GM12872 (cell line): Measurements from ENCODE around the gene DRD2.

Experiments
- CTCF ChIP-seq: IDR thresholded peaks from 3 replicates; pipeline ENCODE4 v1.5.1; 2011; ENCODE audit warnings: low read depth, mild to moderate bottlenecking, low read length, moderate library complexity; ENCODE audit not compliant: insufficient read depth

The DRD2 gene

GRCh38 chr11:113506893-113507292 is 31.7 kb upstream of the DRD2 start:
- no peak for TF ChIP-seq CTCF

- no peak for TF ChIP-seq CTCF
Measured at GRCh38 chr11:113506461-113506860, 31.3 kb upstream of the DRD2 start.

GRCh38 chr11:113505541-113506375 is 30.6 kb upstream of the DRD2 start:
- TF ChIP-seq CTCF: no peak

DNA sequence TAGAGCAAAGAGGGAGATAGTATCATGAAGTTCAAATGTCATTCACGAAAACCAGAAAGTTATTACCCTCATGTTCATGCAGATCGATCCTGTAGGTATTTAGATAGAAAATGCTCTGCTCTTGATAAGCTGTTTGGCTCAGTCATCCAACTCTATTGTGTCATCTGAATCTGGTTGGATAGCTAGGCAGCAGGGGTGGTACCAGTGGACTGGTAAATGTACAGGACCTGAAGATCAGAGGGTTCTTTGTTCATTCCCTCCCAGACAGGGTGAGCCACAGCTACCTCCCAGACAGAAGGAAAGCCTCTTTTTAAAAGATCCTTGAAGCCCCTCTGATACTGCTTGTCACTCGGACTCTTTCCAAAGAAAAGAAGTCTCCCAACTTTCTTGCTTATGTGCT is 29.8 kb upstream of the DRD2 start:
- no peak for TF ChIP-seq CTCF

DNA sequence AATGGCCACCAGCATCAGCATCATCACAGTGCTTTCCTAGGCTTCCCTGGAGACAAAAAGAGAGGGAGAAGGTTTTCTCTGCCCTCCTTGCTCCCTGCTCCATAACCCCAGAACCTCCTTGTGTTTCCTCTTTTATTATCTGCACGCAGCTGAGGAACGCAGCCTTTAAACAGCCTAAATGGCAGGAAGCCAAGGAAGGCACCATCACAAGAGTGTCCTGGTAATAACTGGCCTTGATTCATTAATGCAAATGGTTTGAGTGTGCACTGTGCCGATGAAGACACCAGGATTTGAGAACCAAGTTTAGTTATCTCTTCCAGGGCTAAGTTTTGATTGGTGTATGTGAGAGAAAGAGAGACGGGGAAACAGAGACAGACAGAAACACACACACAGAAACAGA is 29.4 kb upstream of the DRD2 start:
- no peak for TF ChIP-seq CTCF

GRCh38 chr11:113504071-113504470 is 28.9 kb upstream of the DRD2 start:
- TF ChIP-seq CTCF: no peak

DNA sequence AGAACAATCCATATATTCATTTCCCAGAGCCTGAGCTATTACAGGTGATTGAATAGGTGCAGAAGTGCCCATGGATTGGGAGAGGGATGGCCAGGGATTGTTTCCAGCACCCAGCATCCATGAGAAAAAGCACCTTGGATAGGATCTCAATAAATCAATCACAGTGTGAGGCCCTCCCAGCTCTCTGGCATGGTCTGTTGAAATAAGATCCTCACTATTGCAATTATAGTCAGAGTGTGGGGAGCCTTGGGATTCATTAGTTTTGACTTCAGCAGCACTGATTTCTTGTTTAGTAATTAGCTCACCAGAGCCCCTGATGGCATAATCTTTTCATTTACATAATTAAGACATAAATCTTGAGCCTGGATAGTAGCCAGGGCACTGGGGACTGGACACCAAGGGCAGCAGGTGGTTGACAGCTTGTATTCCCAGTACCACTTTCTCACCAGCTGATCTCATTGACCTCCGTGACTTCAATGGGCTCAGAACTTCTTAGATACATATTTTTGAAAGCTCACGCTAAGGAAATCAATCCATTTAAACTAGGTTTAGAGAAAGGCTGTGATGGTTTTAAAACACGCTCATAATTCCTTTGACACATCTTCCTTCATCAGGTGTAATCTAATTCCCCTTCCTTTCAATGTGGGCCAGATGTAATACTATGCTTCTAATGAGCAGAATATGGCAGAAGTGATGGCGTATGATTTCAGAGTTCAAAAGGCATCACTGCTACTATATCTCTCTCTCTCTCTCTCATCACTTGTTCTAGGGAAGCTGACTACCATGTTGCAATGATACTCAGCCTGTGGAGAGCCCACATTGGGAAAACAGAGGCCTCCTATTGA is 22.1 kb upstream of the DRD2 start:
- TF ChIP-seq CTCF: no peak
